GM10248 (cell line): Measurements from ENCODE around the gene GPR89A.
"Not testable (repeated sequence)": the region's sequence is repeated elsewhere in the genome, so short reads cannot be mapped to it uniquely, and the experiment has no call there.

Experiments used
- CTCF ChIA-PET: fragments of 300-600 bp; sonication (Branson Sonifier 250); formaldehyde crosslinking; extraction: SDS; loops from one replicate; lab custom pipeline; 2021; ENCODE audit warnings: antibody characterized with exemption; lab: Yijun Ruan, JAX
- POLR2A ChIA-PET: fragments of 350-650 bp; sonication (Branson Sonifier 250); formaldehyde crosslinking; extraction: SDS; loops from one replicate; lab custom pipeline; 2020; ENCODE audit warnings: antibody characterized with exemption; lab: Yijun Ruan, JAX
- DNase-seq: peaks from one replicate; pipeline ENCODE4 v3.0.0; 2012; ENCODE audit errors: extremely low spot score
- TF ChIP-seq, protein P1 (sequence below): IDR thresholded peaks from 2 replicates; pipeline ENCODE4 v1.5.1; 2012; ENCODE audit warnings: mild to moderate bottlenecking, low read depth; ENCODE audit errors: extremely low read depth, missing control alignments, control extremely low read depth

The GPR89A gene

DNA sequence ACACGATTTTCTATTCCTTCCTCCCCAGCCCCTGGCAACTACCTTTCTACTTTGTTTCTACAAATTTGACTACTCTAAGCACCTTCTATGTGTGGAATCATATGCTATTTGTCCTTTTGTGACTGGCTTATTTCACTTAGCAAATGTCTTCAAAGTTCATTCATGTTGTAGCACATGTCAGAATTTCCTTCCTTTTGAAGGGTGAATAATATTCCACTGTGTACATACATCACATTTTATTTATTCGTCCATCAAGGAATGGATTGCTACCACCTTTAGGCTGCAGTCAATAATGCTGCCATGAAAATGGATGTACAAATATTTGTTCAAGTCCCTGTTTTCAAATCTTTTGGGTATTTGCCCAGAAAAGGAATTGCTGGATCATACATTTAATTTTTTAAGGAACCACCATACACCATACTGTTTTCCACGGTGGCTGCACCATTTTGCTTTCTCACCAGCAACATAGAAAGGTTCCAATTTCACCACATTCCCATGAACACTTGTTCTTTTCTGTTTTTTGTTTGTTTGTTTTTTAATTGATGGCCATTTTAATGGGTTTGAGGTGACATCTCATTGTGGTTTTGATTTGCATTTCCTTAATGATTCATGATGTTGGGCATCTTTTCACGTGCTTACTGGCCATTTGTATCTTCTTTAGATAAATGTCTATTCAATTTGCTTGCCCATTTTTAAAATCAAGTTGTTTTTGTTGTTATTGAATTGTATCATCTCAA is 102.7 kb downstream of the GPR89A start:
- TF ChIP-seq, protein P1, sequence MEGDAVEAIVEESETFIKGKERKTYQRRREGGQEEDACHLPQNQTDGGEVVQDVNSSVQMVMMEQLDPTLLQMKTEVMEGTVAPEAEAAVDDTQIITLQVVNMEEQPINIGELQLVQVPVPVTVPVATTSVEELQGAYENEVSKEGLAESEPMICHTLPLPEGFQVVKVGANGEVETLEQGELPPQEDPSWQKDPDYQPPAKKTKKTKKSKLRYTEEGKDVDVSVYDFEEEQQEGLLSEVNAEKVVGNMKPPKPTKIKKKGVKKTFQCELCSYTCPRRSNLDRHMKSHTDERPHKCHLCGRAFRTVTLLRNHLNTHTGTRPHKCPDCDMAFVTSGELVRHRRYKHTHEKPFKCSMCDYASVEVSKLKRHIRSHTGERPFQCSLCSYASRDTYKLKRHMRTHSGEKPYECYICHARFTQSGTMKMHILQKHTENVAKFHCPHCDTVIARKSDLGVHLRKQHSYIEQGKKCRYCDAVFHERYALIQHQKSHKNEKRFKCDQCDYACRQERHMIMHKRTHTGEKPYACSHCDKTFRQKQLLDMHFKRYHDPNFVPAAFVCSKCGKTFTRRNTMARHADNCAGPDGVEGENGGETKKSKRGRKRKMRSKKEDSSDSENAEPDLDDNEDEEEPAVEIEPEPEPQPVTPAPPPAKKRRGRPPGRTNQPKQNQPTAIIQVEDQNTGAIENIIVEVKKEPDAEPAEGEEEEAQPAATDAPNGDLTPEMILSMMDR, result no peak
- no peak for DNase-seq
- POLR2A ChIA-PET, result no interaction called here
- CTCF ChIA-PET, result interaction anchor here (0.8 to 8.6 kb wide), 3 partner anchors 8 to 11 kb away, joined by 3 to 59 read pairs (median 19); no protein-coding TSS in a partner anchor

DNA sequence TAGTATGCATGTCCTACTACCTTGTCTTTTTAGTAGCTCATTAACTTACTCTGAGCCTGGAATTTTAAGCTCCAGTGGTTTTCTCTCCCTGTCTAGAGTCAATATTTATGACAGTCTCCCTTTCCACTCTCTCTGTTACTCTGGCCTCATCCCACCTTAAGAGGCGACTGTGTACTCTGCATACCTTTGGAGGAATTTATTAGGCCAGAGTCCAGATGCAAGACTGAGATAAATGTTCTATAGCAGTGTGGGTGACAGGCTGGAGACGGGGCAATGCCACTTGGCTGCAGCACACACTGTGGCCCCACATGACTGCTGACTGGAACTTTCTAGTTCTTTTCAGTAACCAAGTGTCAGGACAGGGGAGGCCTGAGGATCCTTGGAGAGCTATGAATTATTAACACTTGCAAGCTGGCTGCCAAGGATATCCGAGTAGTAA is 103.4 kb downstream of the GPR89A start:
- DNase-seq, result no peak
- ChIA-PET POLR2A (no interaction called here), CTCF (interaction anchor here (2.9 kb wide), 1 partner anchor 10 kb away, joined by 19 read pairs; no protein-coding TSS in a partner anchor)
- TF ChIP-seq, protein P1, result no peak

DNA sequence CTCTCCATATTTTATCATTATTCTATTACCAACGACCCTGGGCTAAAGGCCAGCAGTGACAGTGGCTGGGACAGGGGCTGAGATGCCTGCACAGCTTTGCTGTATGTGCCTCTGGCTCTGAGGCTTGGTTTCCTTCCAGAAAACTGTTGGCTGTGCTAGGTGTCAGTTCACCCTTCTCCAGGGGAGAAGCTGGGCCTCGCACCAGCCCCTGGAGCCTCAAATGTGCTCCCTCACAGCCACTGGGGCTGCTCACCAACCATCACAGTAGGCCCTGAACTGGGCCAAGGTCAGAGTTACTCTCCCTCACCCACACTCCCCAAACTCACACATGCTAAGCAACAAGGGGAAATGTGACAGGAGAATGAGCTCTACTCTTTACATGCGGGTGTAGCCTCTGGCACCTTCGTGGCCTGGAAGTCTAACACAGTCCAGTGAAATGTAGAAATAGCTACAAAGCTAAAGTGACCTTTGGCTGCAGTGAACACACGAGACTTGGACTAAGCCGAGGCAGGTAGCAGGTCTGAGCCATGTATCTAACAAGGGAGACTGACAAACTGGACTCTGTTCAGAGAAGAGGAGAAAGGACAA is 106.8 kb downstream of the GPR89A start:
- TF ChIP-seq, protein P1, result no peak
- CTCF ChIA-PET, result interaction anchor here (0.9 to 1.0 kb wide), 2 partner anchors 15 to 26 kb away, joined by 3 to 5 read pairs; no protein-coding TSS in a partner anchor
- POLR2A ChIA-PET, result no interaction called here
- no peak for DNase-seq

DNA sequence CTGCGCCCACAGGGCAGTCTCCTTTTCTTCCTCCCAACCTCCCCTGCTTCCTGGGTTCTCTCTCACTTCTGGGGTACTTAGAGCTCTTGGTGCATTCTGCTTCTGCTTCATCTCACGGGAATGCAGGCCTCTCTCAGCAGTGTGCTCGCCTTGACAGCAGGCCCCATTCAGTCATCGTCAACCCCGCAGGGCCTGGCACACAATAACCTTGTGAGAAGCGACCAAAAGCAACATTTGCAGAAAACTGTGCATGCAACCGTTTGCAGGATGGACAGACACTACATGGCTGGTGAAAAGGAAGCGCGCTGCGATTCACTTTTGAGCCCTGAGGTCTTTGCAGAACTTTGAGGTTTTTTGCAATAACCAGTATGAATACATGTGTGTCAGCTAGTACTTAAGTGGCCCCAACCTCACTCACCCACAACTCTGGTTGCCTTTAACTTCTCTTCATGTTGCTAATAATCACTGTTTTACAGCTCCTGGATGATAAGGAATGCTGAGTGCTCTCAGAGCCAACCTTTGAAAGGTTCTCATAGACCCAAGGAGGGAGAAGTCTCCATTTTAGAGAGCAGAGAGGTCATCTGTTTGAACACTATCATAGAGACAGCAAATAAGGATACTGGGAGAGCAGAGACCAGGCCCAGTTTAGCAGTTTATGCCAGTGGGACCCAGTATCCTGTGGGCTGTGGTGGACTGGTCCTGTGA is 109.0 kb downstream of the GPR89A start:
- TF ChIP-seq, protein P1, result no peak
- DNase-seq, result no peak
- ChIA-PET POLR2A (no interaction called here), CTCF (interaction anchor here (0.7 to 1.7 kb wide), 2 partner anchors 8 to 12 kb away, joined by 3 to 5 read pairs; no protein-coding TSS in a partner anchor)

DNA sequence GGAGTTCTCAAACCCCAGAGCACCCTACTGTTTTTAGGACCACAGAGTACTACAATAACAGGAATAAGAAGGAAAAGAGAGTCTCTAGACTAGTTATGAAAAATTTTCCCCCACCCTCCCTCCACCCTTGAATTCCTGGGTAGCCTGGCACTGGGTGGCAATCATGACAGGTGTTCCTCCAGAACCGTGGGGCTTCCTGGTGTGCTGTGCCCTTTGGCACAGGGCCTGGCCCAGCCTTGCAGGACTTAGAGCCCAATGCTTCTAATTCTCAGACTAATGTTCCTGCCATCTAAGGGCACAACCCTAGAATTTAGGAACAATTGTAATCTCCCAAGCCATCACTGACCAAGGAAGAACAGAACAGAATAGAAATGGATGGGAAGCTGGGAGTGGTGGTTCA is 110.0 kb downstream of the GPR89A start:
- TF ChIP-seq, protein P1, result no peak
- ChIA-PET CTCF (interaction anchor here (1.0 to 1.8 kb wide), 5 partner anchors 8 to 14 kb away, joined by 3 to 6 read pairs (median 5); no protein-coding TSS in a partner anchor), POLR2A (no interaction called here)
- DNase-seq, result no peak

DNA sequence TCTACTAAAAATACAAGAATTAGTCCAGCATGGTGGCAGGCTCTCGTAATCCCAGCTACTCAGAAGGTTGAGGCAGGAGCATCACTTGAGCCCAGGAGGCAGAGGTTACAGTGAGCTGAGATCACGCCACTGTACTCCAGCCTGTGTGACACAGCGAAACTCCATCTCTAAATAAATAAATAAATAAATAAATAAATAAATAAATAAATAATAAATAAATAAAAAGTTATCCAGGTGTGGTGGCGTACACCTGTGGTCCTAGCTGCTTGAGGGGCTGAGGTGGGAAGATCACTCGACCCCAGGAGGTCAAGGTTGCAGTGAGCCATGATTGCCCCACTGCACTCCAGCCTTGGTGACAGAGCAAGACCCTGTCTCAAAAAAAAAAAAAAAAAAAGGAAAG is 110.7 kb downstream of the GPR89A start:
- CTCF ChIA-PET, result interaction anchor here (1.0 to 1.8 kb wide), 4 partner anchors 9 to 15 kb away, joined by 3 to 6 read pairs (median 4); no protein-coding TSS in a partner anchor
- POLR2A ChIA-PET, DNase-seq: not testable (repeated sequence)
